ENCODE results near the gene UBB. TPM values are rescaled to one million over a fixed set of nuclear protein-coding genes. Genes with fewer than 3 reads are reported as not detected.

The UBB gene
- total RNA-seq, 4 donors from 2014 or later = 426 to 1,167 (median 805) TPM

- WGBS, 2 donors (ENCODE audit: low coverage in 1 of 2) = 72% methylated on average over 20 of the region's 20 CpGs; no CpG with 5 or more reads in 1 of the 2 donors
- H3K27ac ChIP-seq = no peak overlapping the region
- no peaks in the 10 kb centered on the region for H3K27me3 ChIP-seq
- no peaks in the 10 kb centered on the region for H3K9me3 ChIP-seq
- H3K36me3 ChIP-seq = peaks cover 0 to 4% (median 0%) of the 10 kb centered on the region in 4 donors
- no peak for DNase-seq
- TF ChIP-seq POLR2A (IDR thresholded peaks at IDR 0.05) (no peak), EP300 (IDR thresholded peaks at IDR 0.05; ENCODE audit: low read depth) (no peak), POLR2AphosphoS5 (IDR thresholded peaks at IDR 0.05) (no peak), CTCF (IDR thresholded peaks at IDR 0.05) (no peak)
- in situ Hi-C loops (cut with MboI; ENCODE audit: low pct_ligation_motif_present in 1 of 4, low pct_unique_long_range_greater_than_20kb in 1 of 4, low sequenced_read_pairs in 3 of 4) = no loop called here
- intact Hi-C loops (cut with DNase I; ENCODE audit: low total_unique reads) = no loop called here
- no peaks in the 10 kb centered on the region for H3K4me1 ChIP-seq
- H3K4me3 ChIP-seq = no peak overlapping the region
Observed at GRCh38 chr17:16425698-16426659, 45.1 kb downstream of the UBB start.

- no peaks in the 10 kb centered on the region for H3K27me3 ChIP-seq
- no peak overlapping the region for H3K27ac ChIP-seq
- TF ChIP-seq POLR2AphosphoS5 (IDR thresholded peaks at IDR 0.05) = no peak
- no peak for TF ChIP-seq CTCF (IDR thresholded peaks at IDR 0.05)
- no peak for TF ChIP-seq EP300 (IDR thresholded peaks at IDR 0.05; ENCODE audit: low read depth)
- no peak for TF ChIP-seq POLR2A (IDR thresholded peaks at IDR 0.05)
- no peak for DNase-seq
- intact Hi-C loops (cut with DNase I; ENCODE audit: low total_unique reads) (no loop called here), in situ Hi-C loops (cut with MboI; ENCODE audit: low pct_ligation_motif_present in 1 of 4, low pct_unique_long_range_greater_than_20kb in 1 of 4, low sequenced_read_pairs in 3 of 4) (no loop called here)
- H3K4me3 ChIP-seq = no peak overlapping the region
- no peaks in the 10 kb centered on the region for H3K9me3 ChIP-seq
- H3K4me1 ChIP-seq = no peaks in the 10 kb centered on the region
- peaks cover 0 to 4% (median 0%) of the 10 kb centered on the region in 4 donors for H3K36me3 ChIP-seq
- WGBS, 2 donors (ENCODE audit: low coverage in 1 of 2) = 85 to 100% methylated on average over 1 to 3 of the region's 3 CpGs
Observed at GRCh38 chr17:16427020-16427419, 46.1 kb downstream of the UBB start.

- WGBS, 2 donors (ENCODE audit: low coverage in 1 of 2) = 76% methylated on average over 15 of the region's 15 CpGs; no CpG with 5 or more reads in 1 of the 2 donors
- intact Hi-C loops (cut with DNase I; ENCODE audit: low total_unique reads) = no loop called here
- TF ChIP-seq CTCF (IDR thresholded peaks at IDR 0.05) (peak; percentile 53 to 72 (median 64)), EP300 (IDR thresholded peaks at IDR 0.05; ENCODE audit: low read depth) (no peak)
- peaks cover 0 to 4% (median 0%) of the 10 kb centered on the region in 4 donors for H3K36me3 ChIP-seq
- DNase-seq = peak; percentile 67
- in situ Hi-C loops (cut with MboI; ENCODE audit: low pct_ligation_motif_present in 1 of 4, low pct_unique_long_range_greater_than_20kb in 1 of 4, low sequenced_read_pairs in 3 of 4) = no loop called here
- no peaks in the 10 kb centered on the region for H3K9me3 ChIP-seq
- no peak overlapping the region for H3K4me3 ChIP-seq
- no peaks in the 10 kb centered on the region for H3K4me1 ChIP-seq
- no peaks in the 10 kb centered on the region for H3K27me3 ChIP-seq
- H3K27ac ChIP-seq = no peak overlapping the region
Observed at GRCh38 chr17:16428098-16428882, 47.4 kb downstream of the UBB start.

- DNase-seq = no peak
- no peak for TF ChIP-seq POLR2AphosphoS5 (IDR thresholded peaks at IDR 0.05)
- no peak for TF ChIP-seq CTCF (IDR thresholded peaks at IDR 0.05)
- no peak for TF ChIP-seq EP300 (IDR thresholded peaks at IDR 0.05; ENCODE audit: low read depth)
- TF ChIP-seq POLR2A (IDR thresholded peaks at IDR 0.05) = no peak
- intact Hi-C loops (cut with DNase I; ENCODE audit: low total_unique reads) = no loop called here
- Histone ChIP-seq H3K36me3 (peaks cover 0 to 4% (median 0%) of the 10 kb centered on the region in 4 donors), H3K4me3 (no peak overlapping the region), H3K27ac (no peak overlapping the region), H3K9me3 (no peaks in the 10 kb centered on the region), H3K27me3 (no peaks in the 10 kb centered on the region), H3K4me1 (no peaks in the 10 kb centered on the region)
- 96% methylated on average over 9 of the region's 9 CpGs; no CpG with 5 or more reads in 1 of the 2 donors for WGBS, 2 donors (ENCODE audit: low coverage in 1 of 2)
- in situ Hi-C loops (cut with MboI; ENCODE audit: low pct_ligation_motif_present in 1 of 4, low pct_unique_long_range_greater_than_20kb in 1 of 4, low sequenced_read_pairs in 3 of 4) = no loop called here
Observed at GRCh38 chr17:16429083-16429482, 48.2 kb downstream of the UBB start.
